Spinal cord (tissue), 10 donors: ENCODE data around the gene XIRP2. TPM values are rescaled to one million over a fixed set of nuclear protein-coding genes. Genes with fewer than 3 reads are reported as not detected.
A peak's percentile ranks its signal among the peaks of the same experiment; 100 is the strongest.
"Not testable (repeated sequence)": the region's sequence is repeated elsewhere in the genome, so short reads cannot be mapped to it uniquely, and the experiment has no call there.

ENCODE experiments used
- DNase-seq, 6 donors: peaks; one replicate each; pipeline versions ENCODE4 v3.0.0 to v3.0.0-alpha.2; 2013 to 2015; ENCODE audit warnings: low spot score in 6 of 6, low read depth in 4 of 6
- H3K27ac ChIP-seq: one replicate; pipeline ENCODE4 v1.5.1; 2013; ENCODE audit warnings: low read depth, low read length, control low read depth
- H3K27me3 ChIP-seq: one replicate; pipeline ENCODE4 v1.6.1; 2013; ENCODE audit warnings: low read length; ENCODE audit not compliant: control insufficient read depth, insufficient read depth
- H3K36me3 ChIP-seq: one replicate; pipeline ENCODE4 v1.6.1; 2013; ENCODE audit warnings: low read length; ENCODE audit not compliant: control insufficient read depth, insufficient read depth
- H3K4me1 ChIP-seq: one replicate; pipeline ENCODE4 v1.6.1; 2013; ENCODE audit warnings: low read length; ENCODE audit not compliant: control insufficient read depth, insufficient read depth
- H3K4me3 ChIP-seq: one replicate; pipeline ENCODE4 v1.5.1; 2013; ENCODE audit warnings: low read depth, low read length, control low read depth
- H3K9me3 ChIP-seq: one replicate; pipeline ENCODE4 v1.6.1; 2013; ENCODE audit warnings: low read length; ENCODE audit not compliant: control insufficient read depth, insufficient read depth
- whole genome bisulfite sequencing: methylation state at CpG from one replicate; pipeline ENCODE4 v1.1.5; 2013; ENCODE audit warnings: missing lambda C conversion rate; ENCODE audit not compliant: insufficient coverage; 5-methylcytosine and 5-hydroxymethylcytosine counted together
- polyA plus RNA-seq, 2 donors: library from polyadenylated mRNA; unstranded; fragments of 120-200 nt; gene quantifications; one replicate each; pipeline ENCODE4 v1.2.1, GENCODE V29; 2013; ENCODE audit not compliant: insufficient read length in 2 of 2
- total RNA-seq, 2 donors: library from RNA; depleted of rRNA in 1 of 2; stranded (reverse); fragments of 120-200 nt in 1 of 2; fragments of >200 nt in 1 of 2; gene quantifications; one replicate each; pipeline versions ENCODE4 v1.2.3 to v1.2.4, GENCODE V29; 2013 to 2014
- donor health status: healthy.

XIRP2 gene
- total and polyA plus RNA-seq, 4 donors: 0.35 to 1.6 (median 0.49) TPM

GRCh38 chr2:167054881-167055280, 166.6 kb downstream of the XIRP2 start:
- H3K27me3 ChIP-seq: no peaks in the 10 kb centered on the region
- no peak overlapping the region for H3K27ac ChIP-seq
- no peaks in the 10 kb centered on the region for H3K4me1 ChIP-seq
- no peaks in the 10 kb centered on the region for H3K36me3 ChIP-seq
- no peak for DNase-seq
- WGBS: no CpG with 5 or more reads among the region's 3 CpGs
- no peaks in the 10 kb centered on the region for H3K9me3 ChIP-seq
- no peak overlapping the region for H3K4me3 ChIP-seq

DNA sequence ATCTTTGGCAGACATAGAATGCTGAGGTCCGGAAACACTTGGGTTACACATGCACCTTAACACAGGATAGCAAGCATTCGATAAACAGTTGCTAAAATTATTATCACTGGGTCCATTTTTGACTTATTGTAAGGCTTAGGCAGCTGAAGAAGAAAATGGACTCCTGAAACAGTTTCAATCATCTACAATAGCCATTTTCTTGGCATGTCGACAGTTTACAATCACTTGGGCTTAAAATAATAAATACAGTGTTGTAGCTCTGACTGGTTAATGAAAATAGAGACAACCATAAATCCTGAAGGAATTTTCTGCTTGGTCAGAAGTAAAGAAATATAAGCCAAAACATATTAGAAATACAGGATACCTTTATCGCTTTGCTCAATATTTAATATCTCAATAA, 169.2 kb downstream of the XIRP2 start:
- H3K4me3 ChIP-seq: no peak overlapping the region
- no peaks in the 10 kb centered on the region for H3K4me1 ChIP-seq
- H3K27ac ChIP-seq: no peak overlapping the region
- no peaks in the 10 kb centered on the region for H3K36me3 ChIP-seq
- DNase-seq: peak in 1 of 6 donors; percentile 62
- H3K27me3 ChIP-seq: no peaks in the 10 kb centered on the region
- no peaks in the 10 kb centered on the region for H3K9me3 ChIP-seq
- no CpG with 5 or more reads among the region's 4 CpGs for WGBS

- no peak overlapping the region for H3K4me3 ChIP-seq
- H3K27ac ChIP-seq: no peak overlapping the region
- no peaks in the 10 kb centered on the region for H3K36me3 ChIP-seq
- 100% methylated on average over 1 of the region's 10 CpGs for WGBS
- H3K9me3 ChIP-seq: no peaks in the 10 kb centered on the region
- no peaks in the 10 kb centered on the region for H3K27me3 ChIP-seq
- no peaks in the 10 kb centered on the region for H3K4me1 ChIP-seq
- DNase-seq: no peak
These were observed 170.9 kb downstream of the XIRP2 start for GRCh38 chr2:167059173-167059572.

GRCh38 chr2:167069855-167070254, 181.6 kb downstream of the XIRP2 start:
- no peak for DNase-seq
- no CpG with 5 or more reads among the region's 1 CpG for WGBS
- no peaks in the 10 kb centered on the region for H3K27me3 ChIP-seq
- H3K9me3 ChIP-seq: no peaks in the 10 kb centered on the region
- H3K36me3 ChIP-seq: no peaks in the 10 kb centered on the region
- H3K4me1 ChIP-seq: no peaks in the 10 kb centered on the region
- H3K27ac ChIP-seq: no peak overlapping the region
- H3K4me3 ChIP-seq: no peak overlapping the region

GRCh38 chr2:167075708-167076107, 187.4 kb downstream of the XIRP2 start:
- WGBS: 95% methylated on average over 6 of the region's 8 CpGs

DNA sequence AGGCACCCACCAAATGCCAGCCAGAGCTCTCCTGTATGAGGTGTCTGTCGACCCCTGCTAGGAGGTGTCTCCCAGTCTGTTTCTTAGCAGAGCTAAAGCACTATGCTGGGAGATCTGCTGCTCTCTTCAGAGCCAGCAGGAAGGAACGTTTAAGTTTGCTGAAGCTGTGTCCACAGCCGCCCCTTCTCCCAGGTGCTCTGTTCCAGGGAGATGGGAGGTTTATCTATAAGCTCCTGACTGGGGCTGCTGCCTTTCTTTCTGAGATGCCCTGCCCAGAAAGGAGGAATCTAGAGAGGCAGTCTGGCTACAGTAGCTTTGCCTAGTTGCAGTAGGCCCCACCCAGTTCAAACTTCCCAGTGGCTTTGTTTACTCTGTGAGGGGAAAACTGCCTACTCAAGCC, 210.7 kb downstream of the XIRP2 start:
- not testable (repeated sequence) for H3K4me1 ChIP-seq, H3K27me3 ChIP-seq, H3K4me3 ChIP-seq, H3K9me3 ChIP-seq, DNase-seq, H3K36me3 ChIP-seq, H3K27ac ChIP-seq
- 91% methylated on average over 3 of the region's 3 CpGs for WGBS

More at GRCh38 chr2:167075708-167076107, 187.4 kb downstream of the XIRP2 start:
- not testable (repeated sequence) for H3K27ac ChIP-seq, H3K4me1 ChIP-seq, H3K36me3 ChIP-seq, DNase-seq, H3K4me3 ChIP-seq, H3K27me3 ChIP-seq, H3K9me3 ChIP-seq

- WGBS: 85% methylated on average over 2 of the region's 2 CpGs
- H3K4me3 ChIP-seq: no peak overlapping the region
- H3K27me3 ChIP-seq: no peaks in the 10 kb centered on the region
- H3K4me1 ChIP-seq: no peaks in the 10 kb centered on the region
- peak in 1 of 6 donors; percentile 46 for DNase-seq
- peaks cover 5% of the 10 kb centered on the region for H3K9me3 ChIP-seq
- H3K27ac ChIP-seq: no peak overlapping the region
- H3K36me3 ChIP-seq: no peaks in the 10 kb centered on the region
These were observed 212.2 kb downstream of the XIRP2 start for GRCh38 chr2:167100506-167100905.

DNA sequence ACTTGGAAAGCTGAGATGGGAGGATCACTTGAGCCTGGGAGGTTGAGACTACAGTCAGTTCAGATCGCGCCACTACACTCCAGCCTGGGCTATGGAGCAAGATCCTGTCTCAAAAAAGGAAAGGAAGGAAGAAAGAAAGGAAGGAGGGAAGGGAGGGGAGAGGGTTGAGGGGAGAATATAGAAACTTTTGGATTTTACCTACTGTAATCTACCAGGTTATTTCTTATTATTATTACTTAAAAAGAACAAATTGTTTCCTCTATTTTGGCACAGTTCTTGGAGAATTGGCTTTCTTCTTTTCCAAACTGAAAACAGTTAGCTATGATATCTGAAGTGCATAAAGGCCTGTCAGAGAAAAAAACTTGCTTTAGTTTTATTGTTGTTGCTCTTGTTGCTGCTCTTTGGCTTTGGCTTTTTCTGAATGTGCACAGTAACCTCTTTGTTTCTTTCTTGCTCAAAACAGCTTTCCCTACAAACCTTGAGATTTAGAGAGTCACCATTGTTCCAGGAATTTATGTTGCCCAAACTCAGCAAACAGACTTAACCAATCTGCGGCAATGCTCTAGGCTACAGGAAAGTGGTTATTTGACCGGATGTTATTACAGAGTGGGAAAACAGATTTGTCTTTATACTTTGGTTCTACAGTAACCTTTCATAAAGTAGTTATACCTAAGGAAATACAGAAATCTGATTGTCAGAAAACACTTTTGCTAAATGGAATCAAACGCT, 214.9 kb downstream of the XIRP2 start:
- peak in 2 of 6 donors; percentile 28 to 39 for DNase-seq
- peaks cover 5% of the 10 kb centered on the region for H3K9me3 ChIP-seq
- no peak overlapping the region for H3K4me3 ChIP-seq
- H3K36me3 ChIP-seq: no peaks in the 10 kb centered on the region
- 75% methylated on average over 4 of the region's 5 CpGs for WGBS
- H3K27me3 ChIP-seq: no peaks in the 10 kb centered on the region
- H3K4me1 ChIP-seq: no peaks in the 10 kb centered on the region
- H3K27ac ChIP-seq: no peak overlapping the region

- peaks cover 4% of the 10 kb centered on the region for H3K9me3 ChIP-seq
- DNase-seq: no peak
- no peaks in the 10 kb centered on the region for H3K36me3 ChIP-seq
- H3K27ac ChIP-seq: no peak overlapping the region
- H3K4me1 ChIP-seq: no peaks in the 10 kb centered on the region
- no peaks in the 10 kb centered on the region for H3K27me3 ChIP-seq
- H3K4me3 ChIP-seq: no peak overlapping the region
These were observed 215.5 kb downstream of the XIRP2 start for GRCh38 chr2:167103757-167104133.

GRCh38 chr2:167104691-167105090, 216.4 kb downstream of the XIRP2 start:
- H3K4me3 ChIP-seq: no peak overlapping the region
- no CpG with 5 or more reads among the region's 3 CpGs for WGBS
- H3K9me3 ChIP-seq: peaks cover 4% of the 10 kb centered on the region
- H3K36me3 ChIP-seq: no peaks in the 10 kb centered on the region
- H3K27ac ChIP-seq: no peak overlapping the region
- no peak for DNase-seq
- H3K4me1 ChIP-seq: no peaks in the 10 kb centered on the region
- no peaks in the 10 kb centered on the region for H3K27me3 ChIP-seq
